GM21825 (cell line): ENCODE results near the gene NOXA1.

ENCODE experiments used
- ATAC-seq: cut with Tn5 transposase; IDR thresholded peaks from one replicate; pipeline ENCODE4 v1.9.1; 2021; ENCODE audit warnings: mild to moderate bottlenecking, moderate library complexity; ENCODE audit not compliant: unreplicated experiment

Gene NOXA1

DNA sequence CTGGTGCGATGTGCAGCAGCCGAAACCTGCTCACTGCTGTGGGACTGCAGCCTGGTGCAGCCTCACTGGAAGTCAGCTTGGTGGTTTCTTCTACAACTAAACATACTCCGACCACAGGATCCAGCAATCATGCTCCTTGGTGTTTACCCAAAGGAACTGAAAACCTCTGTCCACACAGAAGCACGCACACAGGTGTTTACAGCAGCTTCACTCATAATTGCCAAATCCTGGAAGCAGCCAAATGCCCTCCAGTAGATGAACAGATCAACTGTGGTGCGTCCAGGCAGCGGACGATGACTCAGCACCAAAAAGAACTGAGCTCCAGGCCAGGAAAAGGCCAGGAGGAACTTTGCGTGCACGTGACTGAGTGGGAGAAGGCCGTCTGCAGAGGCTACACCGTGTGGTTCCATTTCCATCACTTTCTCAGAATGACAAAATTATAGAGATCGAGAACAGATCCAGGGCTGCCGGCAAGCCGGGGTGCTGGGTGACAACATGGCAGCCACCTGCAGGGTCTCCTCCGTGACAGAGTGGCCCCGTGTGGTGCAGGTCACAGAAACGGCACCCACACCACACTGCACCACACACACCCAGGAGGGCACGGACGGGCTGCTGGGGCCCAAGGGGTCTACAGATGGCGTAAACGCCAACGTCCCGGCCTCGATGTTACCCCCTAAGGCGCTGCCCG, 59.0 kb downstream of the NOXA1 start:
- no peak for ATAC-seq
